ENCODE results near the gene ASMTL.
"Not testable (repeated sequence)": the region's sequence is repeated elsewhere in the genome, so short reads cannot be mapped to it uniquely, and the experiment has no call there.

ASMTL gene

DNA sequence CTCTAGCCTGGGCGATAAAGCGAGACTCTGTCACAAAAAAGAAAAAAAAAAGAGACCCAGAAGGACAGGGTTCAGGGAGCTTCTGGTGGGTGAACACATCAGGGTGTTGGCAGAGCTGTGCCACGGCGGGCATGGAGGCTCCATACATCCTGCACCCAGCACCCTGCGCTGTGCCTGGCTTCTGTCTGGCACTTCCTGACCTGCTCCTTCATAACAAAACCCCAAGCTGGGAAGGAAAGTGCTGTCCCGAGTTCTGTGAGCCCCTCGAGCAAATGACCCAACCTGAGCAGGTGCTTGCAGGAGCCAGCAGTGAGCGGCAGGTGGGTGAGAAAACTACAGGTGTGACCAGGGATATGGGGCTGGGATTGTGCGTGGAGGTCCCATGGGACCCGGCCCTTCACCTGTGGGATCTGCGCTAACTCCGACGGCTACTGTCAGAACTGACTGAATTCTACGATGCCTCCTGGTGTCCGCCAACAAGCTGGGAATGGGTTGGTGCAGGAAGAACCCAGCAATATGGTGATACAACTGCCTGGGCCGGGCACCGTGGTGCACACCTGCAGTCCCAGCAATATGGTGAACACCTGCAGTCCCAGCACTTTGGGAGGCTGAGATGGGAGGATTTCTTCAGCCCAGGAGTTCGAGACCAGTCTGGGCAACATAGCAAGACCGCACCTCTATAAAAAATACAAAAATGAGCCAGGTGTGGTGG, 18.9 kb downstream of the ASMTL start:
- DNase-seq (ENCODE audit: low spot score) = no peak

DNA sequence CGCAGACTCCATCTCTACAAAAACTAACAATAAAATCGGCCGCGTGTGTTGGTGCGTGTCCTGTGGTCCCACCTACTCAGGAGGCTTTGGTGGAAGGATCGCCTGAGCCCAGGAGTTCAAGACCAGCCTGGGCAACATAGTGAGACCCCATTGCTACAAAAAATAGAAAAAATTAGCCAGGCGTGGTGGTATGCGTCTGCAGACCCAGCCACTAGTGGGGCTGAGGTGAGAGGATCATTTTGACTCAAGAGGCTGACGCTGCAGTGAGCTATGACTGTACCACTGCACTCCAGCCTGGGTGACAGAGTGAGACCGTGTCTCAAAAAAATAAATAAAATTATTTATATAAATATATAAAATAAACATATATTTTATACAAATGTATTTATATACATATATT, 22.3 kb downstream of the ASMTL start:
- no peak for DNase-seq (ENCODE audit: low spot score)

DNA sequence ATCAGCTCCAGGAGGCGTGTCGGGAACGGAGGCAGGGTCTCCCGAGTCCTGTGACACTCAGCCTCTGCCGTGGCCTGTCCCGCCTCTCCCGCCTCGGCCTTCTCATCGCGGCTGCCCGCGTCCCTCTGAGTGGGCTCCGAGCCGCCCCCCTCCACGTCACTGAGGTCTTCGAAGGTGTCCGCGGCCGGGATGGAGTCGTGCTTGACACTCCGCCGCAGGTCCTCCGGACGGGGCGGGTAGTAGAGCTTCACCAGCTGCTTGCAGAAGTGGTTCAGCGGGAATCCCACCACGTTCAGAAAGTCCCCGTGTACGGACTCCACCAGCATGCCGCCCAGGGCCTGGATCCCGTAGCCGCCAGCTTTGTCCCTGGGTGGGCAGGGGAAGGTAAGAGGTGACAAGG, 25.0 kb downstream of the ASMTL start:
- no peak for DNase-seq (ENCODE audit: low spot score)

GRCh38 chrX:1426321-1426720, 26.4 kb downstream of the ASMTL start:
- DNase-seq (ENCODE audit: low spot score) = not testable (repeated sequence)

- no peak for DNase-seq (ENCODE audit: low spot score)
These were observed 27.3 kb downstream of the ASMTL start for GRCh38 chrX:1425381-1425780.

DNA sequence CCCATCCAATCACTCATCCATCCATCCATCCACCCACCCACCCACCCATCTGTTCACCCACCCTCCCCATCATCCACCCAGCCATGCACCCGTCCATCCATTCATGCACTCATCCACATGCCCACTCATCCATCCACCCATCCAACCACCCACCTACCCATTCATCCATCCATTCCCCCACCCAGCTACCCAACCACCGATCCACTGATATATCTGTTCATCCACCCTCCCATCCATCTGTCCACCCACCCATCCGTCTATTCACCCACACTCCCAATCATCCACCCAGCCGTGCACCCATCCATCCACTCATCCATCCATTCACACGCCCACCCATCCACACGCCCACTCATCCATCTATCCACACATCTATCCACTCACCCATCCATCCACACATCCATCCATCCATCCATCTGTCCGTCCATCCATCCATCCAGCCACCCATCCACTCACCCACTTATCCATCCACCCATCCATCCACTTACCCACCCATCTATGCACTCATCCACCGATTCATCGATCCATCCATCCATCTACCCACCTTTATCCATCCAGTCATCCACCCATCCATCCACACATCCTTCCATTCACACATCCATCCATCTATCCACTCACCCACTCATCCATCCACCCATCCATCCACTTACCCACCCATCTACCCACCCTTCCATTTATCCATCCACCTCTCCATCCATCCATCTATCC, 28.4 kb downstream of the ASMTL start:
- no peak for DNase-seq (ENCODE audit: low spot score)

GRCh38 chrX:1423215-1423614, 29.5 kb downstream of the ASMTL start:
- DNase-seq (ENCODE audit: low spot score) = no peak

DNA sequence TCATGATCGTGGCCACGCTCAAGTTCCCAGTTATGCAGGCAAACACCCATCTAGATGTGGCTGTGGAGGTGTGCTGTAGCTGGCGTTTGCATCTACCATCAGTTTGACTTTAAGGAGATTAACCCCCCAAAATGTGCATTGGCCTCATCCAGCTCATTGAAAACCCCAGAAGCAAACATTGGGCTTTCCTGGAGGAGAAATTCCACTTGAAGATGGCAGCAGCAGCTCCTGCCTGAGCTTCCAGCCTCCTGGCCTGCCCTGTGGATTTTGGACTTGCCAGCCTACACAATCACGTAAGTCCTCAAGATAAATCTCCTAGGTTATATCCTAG, 30.6 kb downstream of the ASMTL start:
- DNase-seq (ENCODE audit: low spot score) = no peak

GRCh38 chrX:1421433-1422134, 31.1 kb downstream of the ASMTL start:
- no peak for DNase-seq (ENCODE audit: low spot score)

GRCh38 chrX:1420371-1420770, 32.3 kb downstream of the ASMTL start:
- DNase-seq (ENCODE audit: low spot score) = no peak

DNA sequence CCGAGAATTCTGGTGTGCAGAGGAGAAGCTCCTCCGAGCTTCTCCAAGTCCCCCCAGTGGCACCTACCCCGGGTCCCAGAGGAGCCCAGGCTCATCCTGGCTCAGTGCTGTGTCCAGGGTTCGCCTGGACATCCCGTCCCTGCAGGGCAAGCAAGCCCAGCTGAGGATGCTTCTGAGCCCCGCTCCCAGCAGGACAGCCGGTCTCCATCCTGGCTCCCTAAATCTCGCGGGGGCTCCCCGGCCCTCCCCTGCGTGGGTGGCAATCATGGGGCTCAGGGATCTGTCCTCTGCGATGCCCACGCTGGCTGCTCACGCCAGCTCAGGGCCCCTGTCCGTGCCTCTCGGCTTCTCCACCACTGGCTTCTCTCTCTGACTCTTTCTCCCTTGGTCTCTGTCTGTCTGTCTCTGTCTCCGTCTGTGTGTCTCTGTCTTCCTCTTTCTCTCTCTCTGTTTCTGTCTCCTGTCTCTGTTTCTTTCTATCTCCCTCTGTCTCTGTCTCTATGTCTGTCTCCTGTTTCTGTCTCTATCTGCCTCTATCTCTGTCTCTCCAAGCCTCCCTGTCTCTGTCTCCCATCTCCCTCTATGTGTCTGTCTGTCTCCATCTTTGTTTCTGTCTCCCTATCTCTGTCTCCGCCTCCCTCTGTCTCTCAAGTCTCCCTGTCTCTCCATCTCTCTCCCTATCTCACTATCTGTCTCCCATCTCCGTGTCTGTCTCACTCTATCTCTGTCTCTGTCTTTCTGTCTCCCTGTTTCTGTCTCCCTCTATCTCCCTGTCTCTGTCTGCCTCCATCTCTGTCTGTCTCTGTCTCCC, 33.0 kb downstream of the ASMTL start:
- DNase-seq (ENCODE audit: low spot score) = no peak

DNA sequence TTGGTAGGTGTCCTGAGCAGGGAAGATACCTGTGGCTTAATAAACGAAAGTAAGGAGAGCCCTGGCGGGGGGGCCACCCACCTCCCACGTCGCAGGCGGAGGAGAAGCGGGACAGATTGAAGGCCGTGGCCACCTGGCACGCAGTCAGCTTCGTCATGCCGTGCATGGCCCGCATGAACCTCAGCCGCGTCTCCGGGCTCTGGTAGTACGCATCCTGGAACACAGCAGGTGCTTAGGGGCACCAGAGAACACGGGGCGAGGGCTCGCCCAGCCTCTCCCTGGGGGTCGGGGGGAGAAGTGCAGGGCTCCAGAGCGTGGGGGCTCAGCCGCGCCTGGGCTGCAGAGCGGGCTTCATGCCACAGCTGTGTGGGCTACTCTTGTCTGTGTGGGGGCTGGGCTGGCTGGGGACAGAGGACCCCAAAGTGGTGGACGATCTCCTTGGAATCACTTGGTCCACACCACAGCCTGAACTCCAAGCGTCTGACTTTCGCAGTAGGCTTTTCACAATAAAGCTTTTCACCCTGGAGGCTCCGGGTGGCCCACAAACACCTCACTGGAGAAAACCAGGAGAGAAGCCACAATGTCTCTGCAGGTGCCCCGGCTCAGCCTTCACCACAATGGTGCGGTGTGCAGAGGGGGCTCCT, 33.7 kb downstream of the ASMTL start:
- no peak for DNase-seq (ENCODE audit: low spot score)

GRCh38 chrX:1417921-1418771, 34.6 kb downstream of the ASMTL start:
- DNase-seq (ENCODE audit: low spot score) = no peak

- no peak for DNase-seq (ENCODE audit: low spot score)
These were observed 35.5 kb downstream of the ASMTL start for GRCh38 chrX:1416965-1417760.

GRCh38 chrX:1416327-1416784, 36.4 kb downstream of the ASMTL start:
- no peak for DNase-seq (ENCODE audit: low spot score)

DNA sequence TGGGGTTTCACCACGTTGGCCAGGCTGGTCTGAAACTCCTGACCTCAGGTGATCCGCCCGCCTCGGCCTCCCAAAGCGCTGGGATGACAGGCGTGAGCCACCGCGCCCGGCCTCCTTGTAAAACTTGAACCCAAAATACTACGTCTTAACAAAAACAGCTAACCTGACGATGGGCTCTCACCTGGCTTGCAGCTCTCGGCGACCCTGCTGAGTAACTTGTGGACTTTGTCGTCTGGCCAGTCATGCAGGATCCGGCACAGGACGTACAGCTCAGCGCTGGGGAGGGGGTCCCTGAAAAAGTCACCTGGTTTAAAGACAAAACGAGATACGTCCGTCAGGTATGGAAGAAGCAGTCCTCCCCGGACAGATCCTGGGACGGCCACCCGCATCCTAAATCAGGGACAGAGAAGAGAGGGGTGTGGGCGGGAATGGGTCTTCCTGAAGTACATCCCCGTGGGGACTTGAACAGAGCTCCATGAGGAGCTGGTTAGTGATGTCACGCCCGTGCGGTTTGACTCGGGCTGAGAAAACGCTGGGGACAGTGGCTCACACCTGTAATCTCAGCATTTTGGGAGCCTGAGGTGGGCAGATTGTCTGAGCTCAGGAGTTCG, 40.1 kb downstream of the ASMTL start:
- DNase-seq (ENCODE audit: low spot score) = no peak

GRCh38 chrX:1411326-1411725, 41.4 kb downstream of the ASMTL start:
- no peak for DNase-seq (ENCODE audit: low spot score)

GRCh38 chrX:1407035-1407434, 45.7 kb downstream of the ASMTL start:
- no peak for DNase-seq (ENCODE audit: low spot score)

- DNase-seq (ENCODE audit: low spot score) = not testable (repeated sequence)
These were observed 46.9 kb downstream of the ASMTL start for GRCh38 chrX:1405769-1406168.

DNA sequence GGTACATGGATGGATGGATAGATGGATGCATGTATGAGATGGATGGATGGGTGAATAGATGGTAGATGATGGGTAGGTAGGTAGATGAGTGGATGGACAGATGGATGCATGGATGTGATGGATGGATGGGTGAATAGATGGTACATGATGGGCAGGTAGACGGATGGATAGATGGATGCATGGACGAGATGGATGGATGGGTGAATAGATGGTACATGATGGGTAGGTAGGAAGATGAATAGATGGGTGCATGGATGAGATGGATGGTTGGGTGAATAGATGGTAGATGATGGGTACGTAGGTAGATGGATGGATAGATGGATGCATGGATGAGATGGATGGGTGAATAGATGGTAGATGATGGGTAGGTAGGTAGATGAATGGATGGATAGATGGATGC, 48.8 kb downstream of the ASMTL start:
- DNase-seq (ENCODE audit: low spot score) = not testable (repeated sequence)
